NCI-H1092 treated with DMSO at 0.1 percent for 48 hours (cell line): ENCODE data around the gene APOLD1.
"Not testable (repeated sequence)": the region's sequence is repeated elsewhere in the genome, so short reads cannot be mapped to it uniquely, and the experiment has no call there.

Experiments used
- DNase-seq: peaks from one replicate; lab custom pipeline; 2025; lab: John Stamatoyannopoulos, UW

The APOLD1 gene

GRCh38 chr12:12784911-12785814 lies at the start of gene APOLD1:
TSS of gene APOLD1 (plus strand) at chr12:12785659. CDS start at chr12:12785692, 33 bp downstream.
- DNase-seq, result no peak

- peak; percentile 42 for DNase-seq
These were observed 48.4 kb upstream of the APOLD1 start for GRCh38 chr12:12736759-12737676.

GRCh38 chr12:12738152-12738551 lies 47.3 kb upstream of the APOLD1 start:
- not testable (repeated sequence) for DNase-seq

GRCh38 chr12:12741660-12742059 lies 43.8 kb upstream of the APOLD1 start:
- no peak for DNase-seq

GRCh38 chr12:12744546-12745305 lies 40.7 kb upstream of the APOLD1 start:
- peak; percentile 48 for DNase-seq

GRCh38 chr12:12745576-12746211 lies 39.8 kb upstream of the APOLD1 start:
- DNase-seq, result no peak

GRCh38 chr12:12747278-12747677 lies 38.2 kb upstream of the APOLD1 start:
- DNase-seq, result no peak

- no peak for DNase-seq
These were observed 37.4 kb upstream of the APOLD1 start for GRCh38 chr12:12748044-12748443.

GRCh38 chr12:12749433-12749832 lies 36.0 kb upstream of the APOLD1 start:
- DNase-seq, result no peak

GRCh38 chr12:12755923-12756322 lies 29.5 kb upstream of the APOLD1 start:
- no peak for DNase-seq

- DNase-seq, result no peak
These were observed 28.3 kb upstream of the APOLD1 start for GRCh38 chr12:12757121-12757520.

GRCh38 chr12:12759234-12759915 lies 26.1 kb upstream of the APOLD1 start:
- no peak for DNase-seq

GRCh38 chr12:12764824-12765223 lies 20.6 kb upstream of the APOLD1 start:
- no peak for DNase-seq

- DNase-seq, result no peak
These were observed 15.2 kb upstream of the APOLD1 start for GRCh38 chr12:12770262-12770661.

GRCh38 chr12:12774791-12775190 lies 10.7 kb upstream of the APOLD1 start:
- no peak for DNase-seq

GRCh38 chr12:12776261-12776660 lies 9.2 kb upstream of the APOLD1 start:
- DNase-seq, result peak; percentile 15

- no peak for DNase-seq
These were observed 8.4 kb upstream of the APOLD1 start for GRCh38 chr12:12777092-12777491.

GRCh38 chr12:12779007-12779406 lies 6.5 kb upstream of the APOLD1 start:
- DNase-seq, result no peak

- peak; percentile 76 for DNase-seq
These were observed 5.9 kb upstream of the APOLD1 start for GRCh38 chr12:12779529-12779928.

- no peak for DNase-seq
These were observed 1.3 kb upstream of the APOLD1 start for GRCh38 chr12:12784116-12784515.

GRCh38 chr12:12786351-12786705 lies 869 bp downstream of the APOLD1 start:
- DNase-seq, result no peak
